H1 (cell line): ENCODE data around the gene CCDC86. TPM values are rescaled to one million over a fixed set of nuclear protein-coding genes. Genes with fewer than 3 reads are reported as not detected.

ENCODE experiments used
- CTCF ChIA-PET: fragments of 300-600 bp; sonication (Branson Sonifier 250); formaldehyde crosslinking; loops from one replicate; lab custom pipeline; 2021; ENCODE audit not compliant: partially characterized antibody; lab: Charles Lee
- POLR2A ChIA-PET: fragments of 300-600 bp; sonication (Branson Sonifier 250); formaldehyde crosslinking; loops from one replicate; lab custom pipeline; 2021; ENCODE audit warnings: inconsistent platforms; ENCODE audit not compliant: partially characterized antibody; lab: Charles Lee
- DNase-seq, 2 experiments: peaks; one replicate each; pipeline versions ENCODE4 v3.0.0 to v3.0.0-alpha.2; 2010 to 2022; ENCODE audit warnings: low spot score in 2 of 2, low read depth in 1 of 2, mixed read lengths in 1 of 2
- FAIRE-seq: peaks from 2 replicates; lab custom pipeline; 2011; peaks lifted over from hg19 to GRCh38; lab: Jason Lieb, UNC
- H2AFZ ChIP-seq: 2 replicates; pipeline ENCODE4 v1.8.1; 2012; ENCODE audit warnings: low read length, inconsistent platforms
- H2AK5ac ChIP-seq: 2 replicates; pipeline ENCODE4 v1.6.1; 2013; ENCODE audit warnings: low read depth, low read length
- H2BK120ac ChIP-seq: replicated peaks from 2 replicates; pipeline ENCODE3; 2013; ENCODE audit warnings: low read depth, low read length, inconsistent platforms
- H2BK12ac ChIP-seq: 2 replicates; pipeline ENCODE4 v1.6.1; 2013; ENCODE audit warnings: low read depth, low read length
- H2BK15ac ChIP-seq: 2 replicates; pipeline ENCODE4 v1.6.1; 2013; ENCODE audit warnings: low read length
- H2BK20ac ChIP-seq: 2 replicates; pipeline ENCODE4 v1.6.1; 2013; ENCODE audit warnings: low read length
- H2BK5ac ChIP-seq: 2 replicates; pipeline ENCODE4 v1.6.1; 2013; ENCODE audit warnings: low read depth, low read length
- H3K14ac ChIP-seq: 2 replicates; pipeline ENCODE4 v1.6.1; 2013; ENCODE audit warnings: inconsistent platforms; ENCODE audit not compliant: insufficient read length
- H3K18ac ChIP-seq: 2 replicates; pipeline ENCODE4 v1.6.1; 2013; ENCODE audit warnings: low read length; ENCODE audit errors: extremely low read depth
- H3K23ac ChIP-seq: 2 replicates; pipeline ENCODE4 v1.6.1; 2013; ENCODE audit warnings: inconsistent platforms; ENCODE audit not compliant: insufficient read length
- H3K23me2 ChIP-seq: 2 replicates; pipeline ENCODE4 v1.6.1; 2013; ENCODE audit warnings: low read depth, low read length
- H3K27ac ChIP-seq: 2 replicates; pipeline ENCODE4 v1.6.1; 2011; ENCODE audit warnings: low read depth, low read length, inconsistent platforms
- H3K27me3 ChIP-seq, 4 experiments: replicated peaks in 1 of 4; 1 replicate in 1 of 4; 2 replicates in 3 of 4; pipeline versions ENCODE4 v1.6.1 to v1.8.1; 2011 to 2013; ENCODE audit warnings: low read length in 3 of 4, mild to moderate bottlenecking in 3 of 4, inconsistent platforms in 2 of 4, mixed read lengths in 2 of 4, moderate library complexity in 1 of 4; ENCODE audit not compliant: control insufficient read depth in 3 of 4, insufficient read depth in 3 of 4; ENCODE audit errors: extremely low read depth in 1 of 4
- H3K36me3 ChIP-seq, 4 experiments: 2 replicates each; pipeline versions ENCODE4 v1.6.1 to v1.8.1; 2011 to 2013; ENCODE audit warnings: mild to moderate bottlenecking in 4 of 4, low read length in 3 of 4, moderate library complexity in 2 of 4, control low read depth in 1 of 4, inconsistent platforms in 1 of 4; ENCODE audit not compliant: insufficient read depth in 4 of 4, control insufficient read depth in 2 of 4
- H3K4ac ChIP-seq: replicated peaks from 2 replicates; pipeline ENCODE3; 2013; ENCODE audit warnings: low read length, low read depth, mixed read lengths, inconsistent platforms; ENCODE audit not compliant: insufficient read length
- H3K4me1 ChIP-seq, 4 experiments: replicated peaks in 1 of 4; 1 replicate in 1 of 4; 2 replicates in 3 of 4; pipeline versions ENCODE4 v1.6.1 to v1.8.1; 2011 to 2013; ENCODE audit warnings: low read length in 3 of 4, inconsistent platforms in 2 of 4, mixed read lengths in 1 of 4; ENCODE audit not compliant: insufficient read depth in 4 of 4, control insufficient read depth in 3 of 4
- H3K4me2 ChIP-seq, 2 experiments: 2 replicates each; pipeline versions ENCODE4 v1.6.1 to v1.8.1; 2011 to 2013; ENCODE audit warnings: low read depth in 2 of 2, low read length in 2 of 2, control low read depth in 1 of 2, inconsistent platforms in 1 of 2, mild to moderate bottlenecking in 1 of 2; ENCODE audit not compliant: insufficient read depth in 1 of 2
- H3K4me3 ChIP-seq, 4 experiments: fragments of 200-600, 300-600 bp in 1 of 4; sonication (generic), shearing (Covaris generic), sonication (Bioruptor Twin) in 1 of 4; 2 replicates each; pipeline versions ENCODE4 v1.5.1 to v1.8.1; 2011 to 2016; ENCODE audit warnings: low read length in 4 of 4, low read depth in 3 of 4, control low read depth in 2 of 4, inconsistent platforms in 2 of 4, mild to moderate bottlenecking in 2 of 4, mixed read lengths in 1 of 4, moderate library complexity in 1 of 4; ENCODE audit not compliant: insufficient read depth in 2 of 4; ENCODE audit errors: extremely low read depth in 1 of 4
- H3K56ac ChIP-seq: replicated peaks from 2 replicates; pipeline ENCODE3; 2013; ENCODE audit warnings: low read depth, mild to moderate bottlenecking, mixed read lengths, low read length, inconsistent platforms; ENCODE audit not compliant: insufficient read length
- H3K79me1 ChIP-seq: 2 replicates; pipeline ENCODE4 v1.6.1; 2013; ENCODE audit warnings: low read depth, low read length, control low read depth
- H3K79me2 ChIP-seq, 2 experiments: 2 replicates each; pipeline versions ENCODE4 v1.6.1 to v1.8.1; 2012 to 2013; ENCODE audit warnings: low read length in 2 of 2, mild to moderate bottlenecking in 2 of 2, inconsistent platforms in 1 of 2; ENCODE audit not compliant: insufficient read depth in 2 of 2, control insufficient read depth in 1 of 2
- H3K9ac ChIP-seq, 4 experiments: replicated peaks in 1 of 4; 1 replicate in 1 of 4; 2 replicates in 3 of 4; pipeline versions ENCODE4 v1.6.1 to v1.8.1; 2011 to 2013; ENCODE audit warnings: low read depth in 3 of 4, low read length in 3 of 4, control low read depth in 2 of 4, mild to moderate bottlenecking in 2 of 4, moderate library complexity in 2 of 4, inconsistent platforms in 1 of 4; ENCODE audit errors: extremely low read depth in 1 of 4
- H3K9me3 ChIP-seq, 2 experiments: 2 replicates each; pipeline versions ENCODE4 v1.6.1 to v1.8.1; 2012 to 2013; ENCODE audit warnings: mild to moderate bottlenecking in 2 of 2, moderate library complexity in 2 of 2, control low read depth in 1 of 2, inconsistent platforms in 1 of 2, low read depth in 1 of 2, low read length in 1 of 2, mixed read lengths in 1 of 2; ENCODE audit not compliant: insufficient read depth in 2 of 2
- H4K20me1 ChIP-seq, 2 experiments: replicated peaks in 1 of 2; 2 replicates each; pipeline versions ENCODE3 to v1.8.1; 2011 to 2013; ENCODE audit warnings: inconsistent platforms in 2 of 2, low read length in 2 of 2, mild to moderate bottlenecking in 1 of 2; ENCODE audit not compliant: insufficient read depth in 2 of 2, control insufficient read depth in 1 of 2
- H4K5ac ChIP-seq: 2 replicates; pipeline ENCODE4 v1.6.1; 2013; ENCODE audit warnings: low read length, low read depth, mixed read lengths, inconsistent platforms; ENCODE audit not compliant: insufficient read length
- H4K8ac ChIP-seq: 2 replicates; pipeline ENCODE4 v1.8.0; 2013; ENCODE audit warnings: mild to moderate bottlenecking, moderate library complexity, low read length, inconsistent platforms; ENCODE audit not compliant: insufficient read depth; ENCODE audit errors: extremely low read depth
- H4K91ac ChIP-seq: replicated peaks from 2 replicates; pipeline ENCODE3; 2013; ENCODE audit warnings: low read length, mixed read lengths, inconsistent platforms; ENCODE audit not compliant: insufficient read length
- BCL11A ChIP-seq, 2 experiments: IDR thresholded peaks; one replicate each; pipeline ENCODE4 v1.6.1; 2011; ENCODE audit warnings: low read depth in 2 of 2, low read length in 2 of 2, mild to moderate bottlenecking in 2 of 2
- CHD2 ChIP-seq: IDR thresholded peaks from 2 replicates; pipeline ENCODE4 v1.6.1; 2012; ENCODE audit warnings: low read length, improper control_type of control experiment
- EGR1 ChIP-seq: IDR thresholded peaks from 2 replicates; pipeline ENCODE4 v1.6.1; 2011; ENCODE audit warnings: low read depth, low read length, borderline replicate concordance
- KDM1A ChIP-seq: fragments of 200-600, 300-600 bp; sonication (generic); IDR thresholded peaks from 2 replicates; pipeline ENCODE4 v1.7.1; 2016; ENCODE audit warnings: mild to moderate bottlenecking, low read length, borderline replicate concordance
- SIN3A ChIP-seq, 2 experiments: IDR thresholded peaks in 1 of 2; conservative IDR thresholded peaks in 1 of 2; 2 replicates each; pipeline ENCODE4 v1.6.1; 2011 to 2012; ENCODE audit warnings: low read length in 2 of 2, improper control_type of control experiment in 1 of 2, low read depth in 1 of 2, mild to moderate bottlenecking in 1 of 2
- SIX5 ChIP-seq: IDR thresholded peaks from 2 replicates; pipeline ENCODE4 v1.6.1; 2011; ENCODE audit warnings: mild to moderate bottlenecking, low read depth, low read length
- SRF ChIP-seq: IDR thresholded peaks from 2 replicates; pipeline ENCODE4 v1.6.1; 2011; ENCODE audit warnings: mild to moderate bottlenecking, low read depth, low read length, moderate library complexity
- TAF1 ChIP-seq: IDR thresholded peaks from 2 replicates; pipeline ENCODE4 v1.6.1; 2011; ENCODE audit warnings: mild to moderate bottlenecking, low read depth, low read length
- TBP ChIP-seq: IDR thresholded peaks from 2 replicates; pipeline ENCODE4 v1.6.1; 2011; ENCODE audit warnings: low read depth, low read length, improper control_type of control experiment
- USF2 ChIP-seq: IDR thresholded peaks from 2 replicates; pipeline ENCODE4 v1.6.1; 2011; ENCODE audit warnings: low read length, improper control_type of control experiment
- YY1 ChIP-seq: IDR thresholded peaks from 2 replicates; pipeline ENCODE4 v1.6.1; 2011; ENCODE audit warnings: low read depth, mild to moderate bottlenecking, low read length
- WGBS, 2 experiments: shearing (Covaris generic) in 1 of 2; methylation state at CpG; one replicate each; pipeline versions ENCODE4 v1.1.6 to v1.1.7; 2013 to 2015; ENCODE audit warnings: low lambda C conversion rate in 2 of 2, mixed read lengths in 2 of 2, inconsistent platforms in 1 of 2, low coverage in 1 of 2, missing lambda C conversion rate in 1 of 2; ENCODE audit not compliant: insufficient replicate concordance in 2 of 2, insufficient coverage in 1 of 2, insufficient read length in 1 of 2; ENCODE audit errors: extremely low coverage in 1 of 2, missing lambda C conversion rate in 1 of 2; 5-methylcytosine and 5-hydroxymethylcytosine counted together
- polyA plus RNA-seq, 7 experiments: library from polyadenylated mRNA; depleted of rRNA in 3 of 7; stranded (reverse) in 5 of 7; unstranded in 2 of 7; fragments of >200 nt in 5 of 7; fragments of 200-250 nt in 2 of 7; gene quantifications; 1 replicate in 5 of 7; 2 replicates in 1 of 7; 4 replicates in 1 of 7; pipeline versions ENCODE4 v1.2.1 to v1.2.3, GENCODE V29; 2011 to 2013; ENCODE audit warnings: missing spikeins in 2 of 7, mixed read lengths in 2 of 7
- total RNA-seq: library from RNA; stranded (reverse); fragmentation: NEBNext Ultra II Directional; extraction: Animal tissue kit (Norgen Biotek cat#: 25700); gene quantifications from 2 replicates; pipeline ENCODE4 v1.2.1, GENCODE V29; 2021

Gene CCDC86
- total and polyA plus RNA-seq, 2 of the 8 experiments (the other 6 are each of a cell fraction or from before 2014, with no cell fraction given) = 37.7 to 76.4 TPM

GRCh38 chr11:60863550-60864521, 21.9 kb downstream of the CCDC86 start:
- Histone ChIP-seq H3K9ac (no peak overlapping the region), H4K5ac (no peak overlapping the region), H2BK5ac (no peak overlapping the region), H2BK20ac (no peak overlapping the region), H3K23me2 (no peaks in the 10 kb centered on the region), H3K4me2 (no peak overlapping the region), H2AK5ac (no peak overlapping the region), H4K8ac (no peak overlapping the region), H3K4ac (no peak overlapping the region), H3K27me3 (no peaks in the 10 kb centered on the region), H3K27ac (no peak overlapping the region), H3K79me2 (no peaks in the 10 kb centered on the region), H3K79me1 (no peaks in the 10 kb centered on the region), H3K23ac (no peak overlapping the region), H2AFZ (no peak overlapping the region), H4K20me1 (no peaks in the 10 kb centered on the region), H3K4me1 (no peaks in the 10 kb centered on the region), H2BK120ac (no peak overlapping the region), H4K91ac (no peak overlapping the region), H3K9me3 (no peaks in the 10 kb centered on the region), H3K14ac (no peak overlapping the region), H3K36me3 (no peaks in the 10 kb centered on the region), H3K4me3 (no peak overlapping the region), H3K18ac (no peak overlapping the region), H2BK15ac (no peak overlapping the region), H3K56ac (no peak overlapping the region), H2BK12ac (no peak overlapping the region)
- DNase-seq (no peak), FAIRE-seq (no peak)
- TF ChIP-seq BCL11A (IDR thresholded peaks at IDR 0.05; ENCODE audit: low read depth in 2 of 2, low read length in 2 of 2) (no peak), SRF (no peak), KDM1A (no peak), CHD2 (no peak), SIX5 (no peak), TAF1 (no peak), USF2 (no peak), SIN3A (conservative IDR thresholded peaks at IDR 0.05 in 1 of 2, IDR thresholded peaks at IDR 0.05 in 1 of 2; ENCODE audit: low read depth in 1 of 2, low read length in 2 of 2) (no peak), TBP (no peak), EGR1 (no peak), YY1 (no peak)
- ChIA-PET POLR2A (no interaction called here), CTCF (interaction anchor here (0.5 to 6.5 kb wide), 5 partner anchors 9 to 32 kb away, joined by 3 to 38 read pairs (median 4); no protein-coding TSS in a partner anchor)
- 85% methylated on average over 16 of the region's 16 CpGs; no CpG with 5 or more reads in 1 of the 2 experiments for WGBS, 2 experiments
